IMR-90 (cell line): ENCODE measurements around the gene RENBP. TPM values are rescaled to one million over a fixed set of nuclear protein-coding genes. Genes with fewer than 3 reads are reported as not detected.

Source experiments
- ATAC-seq: fragments of 200-7000 bp; cut with Tn5 transposase; 2 replicates; pipeline ENCODE4 v1.9.1; 2020; ENCODE audit warnings: low read depth, mild to moderate bottlenecking, moderate library complexity
- BruUV-seq: library from RNA; stranded (reverse); fragments of 400-500 nt; replicated peaks from 2 replicates; lab custom pipeline; 2021; lab: Mats Ljungman, UMichigan
- CTCF ChIA-PET: fragments of 300-600 bp; formaldehyde crosslinking; extraction: SDS; loops from one replicate; lab custom pipeline; 2021; ENCODE audit warnings: antibody characterized with exemption; lab: Yijun Ruan, JAX
- POLR2A ChIA-PET: fragments of 300-600 bp; sonication (Branson Sonifier 250); formaldehyde crosslinking; loops from one replicate; lab custom pipeline; 2022; ENCODE audit warnings: antibody characterized with exemption; ENCODE audit not compliant: unreplicated experiment; lab: Charles Lee
- DNase-seq: peaks from one replicate; pipeline ENCODE4 v3.0.0; 2013
- H2AFZ ChIP-seq: replicated peaks from 2 replicates; pipeline ENCODE3; 2013; ENCODE audit warnings: low read length, mild to moderate bottlenecking; ENCODE audit not compliant: poor library complexity
- H2AK5ac ChIP-seq: 2 replicates; pipeline ENCODE4 v1.6.1; 2013; ENCODE audit warnings: low read depth, low read length, inconsistent platforms
- H2AK9ac ChIP-seq: replicated peaks from 2 replicates; pipeline ENCODE3; 2013; ENCODE audit warnings: mild to moderate bottlenecking, low read depth, low read length, moderate library complexity; ENCODE audit not compliant: poor library complexity
- H2BK120ac ChIP-seq: 2 replicates; pipeline ENCODE4 v1.6.1; 2013; ENCODE audit warnings: low read depth, low read length, inconsistent platforms
- H2BK15ac ChIP-seq: 3 replicates; pipeline ENCODE4 v1.6.1; 2013; ENCODE audit warnings: low read depth, low read length, inconsistent platforms
- H2BK20ac ChIP-seq: 2 replicates; pipeline ENCODE4 v1.6.1; 2013; ENCODE audit warnings: low read depth, mild to moderate bottlenecking, inconsistent platforms, low read length, moderate library complexity
- H2BK5ac ChIP-seq: 2 replicates; pipeline ENCODE4 v1.6.1; 2013; ENCODE audit warnings: mild to moderate bottlenecking, low read depth, low read length, inconsistent platforms; ENCODE audit not compliant: poor library complexity, severe bottlenecking
- H3K14ac ChIP-seq: replicated peaks from 2 replicates; pipeline ENCODE4 v1.6.1; 2013; ENCODE audit warnings: low read depth, low read length, inconsistent platforms
- H3K18ac ChIP-seq: 2 replicates; pipeline ENCODE4 v1.6.1; 2013; ENCODE audit warnings: low read depth, low read length, control low read depth
- H3K23ac ChIP-seq: 2 replicates; pipeline ENCODE4 v1.6.1; 2013; ENCODE audit warnings: low read depth, low read length, inconsistent platforms
- H3K27ac ChIP-seq: 2 replicates; pipeline ENCODE4 v1.5.1; 2013; ENCODE audit warnings: mild to moderate bottlenecking, control low read depth, low read length; ENCODE audit not compliant: insufficient read depth
- H3K27me3 ChIP-seq: 2 replicates; pipeline ENCODE4 v1.6.1; 2013; ENCODE audit warnings: low read length; ENCODE audit not compliant: control insufficient read depth, insufficient read depth
- H3K36me3 ChIP-seq: 2 replicates; pipeline ENCODE4 v1.6.1; 2013; ENCODE audit warnings: low read length, mixed read lengths; ENCODE audit not compliant: control insufficient read depth, insufficient read depth
- H3K4ac ChIP-seq: 2 replicates; pipeline ENCODE4 v1.6.1; 2013; ENCODE audit warnings: low read depth, low read length, inconsistent platforms
- H3K4me1 ChIP-seq: 2 replicates; pipeline ENCODE4 v1.6.1; 2013; ENCODE audit warnings: low read length, mixed read lengths; ENCODE audit not compliant: control insufficient read depth, insufficient read depth
- H3K4me2 ChIP-seq: 2 replicates; pipeline ENCODE4 v1.6.1; 2013; ENCODE audit warnings: low read depth, mild to moderate bottlenecking, control low read depth, low read length, moderate library complexity
- H3K4me3 ChIP-seq: 2 replicates; pipeline ENCODE4 v1.5.1; 2013; ENCODE audit warnings: low read depth, mild to moderate bottlenecking, control low read depth, low read length, moderate library complexity; ENCODE audit not compliant: insufficient read depth
- H3K56ac ChIP-seq: 2 replicates; pipeline ENCODE4 v1.6.1; 2013; ENCODE audit warnings: low read length, inconsistent platforms; ENCODE audit not compliant: insufficient read depth; ENCODE audit errors: extremely low read depth
- H3K79me1 ChIP-seq, 2 experiments: 2 replicates each; pipeline ENCODE4 v1.6.1; 2013; ENCODE audit warnings: low read length in 2 of 2, inconsistent platforms in 1 of 2, low read depth in 1 of 2
- H3K9ac ChIP-seq: 2 replicates; pipeline ENCODE4 v1.6.1; 2013; ENCODE audit warnings: low read depth, low read length, control low read depth
- H3K9me1 ChIP-seq: 2 replicates; pipeline ENCODE4 v1.6.1; 2013; ENCODE audit warnings: low read length, inconsistent platforms; ENCODE audit not compliant: insufficient read depth
- H3K9me3 ChIP-seq: 2 replicates; pipeline ENCODE4 v1.6.1; 2013; ENCODE audit warnings: low read length; ENCODE audit not compliant: control insufficient read depth, insufficient read depth
- H4K20me1 ChIP-seq: 2 replicates; pipeline ENCODE4 v1.6.1; 2013; ENCODE audit warnings: low read length, inconsistent platforms; ENCODE audit not compliant: insufficient read depth
- H4K5ac ChIP-seq: 2 replicates; pipeline ENCODE4 v1.6.1; 2013; ENCODE audit warnings: mild to moderate bottlenecking, low read depth, low read length, control low read depth
- H4K8ac ChIP-seq, 2 experiments: 2 replicates each; pipeline ENCODE4 v1.6.1; 2013; ENCODE audit warnings: low read depth in 2 of 2, low read length in 2 of 2, control low read depth in 1 of 2, inconsistent platforms in 1 of 2
- H4K91ac ChIP-seq: 2 replicates; pipeline ENCODE4 v1.6.1; 2013; ENCODE audit warnings: low read depth, low read length, inconsistent platforms; ENCODE audit not compliant: insufficient read depth
- CHD1 ChIP-seq: IDR thresholded peaks from 2 replicates; pipeline ENCODE4 v1.6.1; 2012; ENCODE audit warnings: low read depth, low read length, improper control_type of control experiment
- ELK1 ChIP-seq: fragments of 150-350 bp; IDR thresholded peaks from 2 replicates; pipeline ENCODE4 v1.6.1; 2016; ENCODE audit warnings: low read depth, mild to moderate bottlenecking, low read length, moderate library complexity, borderline replicate concordance
- MAZ ChIP-seq: IDR thresholded peaks from 2 replicates; pipeline ENCODE4 v1.6.1; 2012; ENCODE audit warnings: low read depth, mild to moderate bottlenecking, low read length, improper control_type of control experiment, moderate library complexity, borderline replicate concordance
- MXI1 ChIP-seq: IDR thresholded peaks from 2 replicates; pipeline ENCODE4 v1.6.1; 2012; ENCODE audit warnings: low read depth, mild to moderate bottlenecking, low read length, moderate library complexity, borderline replicate concordance
- POLR2A ChIP-seq: IDR thresholded peaks from 2 replicates; pipeline ENCODE4 v1.6.1; 2012; ENCODE audit warnings: mild to moderate bottlenecking, low read depth, low read length
- WGBS, 2 experiments: methylation state at CpG; one replicate each; pipeline versions ENCODE4 v1.1.5 to v1.1.7; 2013; ENCODE audit warnings: missing lambda C conversion rate in 2 of 2; ENCODE audit not compliant: insufficient read length in 1 of 2; ENCODE audit errors: extremely low coverage in 2 of 2; 5-methylcytosine and 5-hydroxymethylcytosine counted together
- dilution Hi-C: fragments of 300-500 bp; cut with HindIII; formaldehyde crosslinking; loops from one replicate; pipeline ENCODE4 v1.14.3; 2018; ENCODE audit warnings: low sequenced_read_pairs; ENCODE audit not compliant: unreplicated experiment
- in situ Hi-C: fragments of 300-500 bp; cut with MboI; formaldehyde crosslinking; loops from 3 replicates; pipeline ENCODE4 v1.14.3; 2019; ENCODE audit warnings: low sequenced_read_pairs, inconsistent platforms, mixed read lengths
- intact Hi-C: fragments of 100-400 bp; cut with micrococcal nuclease; formaldehyde crosslinking; loops from 2 replicates; pipeline ENCODE4 v1.10.0; 2022
- polyA plus RNA-seq, 3 experiments: library from polyadenylated mRNA; depleted of rRNA; stranded (reverse); fragments of >200 nt; gene quantifications; 2 replicates each; pipeline ENCODE4 v1.2.3, GENCODE V29; 2012; ENCODE audit warnings: low replicate concordance in 1 of 3
- total RNA-seq: library from RNA; depleted of rRNA; stranded (reverse); fragments of >200 nt; gene quantifications from 2 replicates; pipeline ENCODE4 v1.2.3, GENCODE V29; 2012

Gene RENBP
- total and polyA plus RNA-seq, 2 of the 4 experiments (the other 2 are of a cell fraction): 0.15 to 0.18 TPM

- H4K5ac ChIP-seq: peak overlapping the region; percentile 85
- peak overlapping the region; percentile 91 for H3K4ac ChIP-seq
- no peak for TF ChIP-seq POLR2A
- TF ChIP-seq CHD1: no peak
- TF ChIP-seq ELK1: no peak
- TF ChIP-seq MAZ: peak; percentile 71; the same call in 1 of the 2 replicates
- 0 out of 2 replicates have a peak, but pooled peaks have one; percentile 10 for TF ChIP-seq MXI1
- H3K18ac ChIP-seq: peak overlapping the region; percentile 84
- dilution Hi-C loops (no loop called here), intact Hi-C loops (loop anchor here (2.0 kb wide), 1 partner anchor 76 kb away; no protein-coding TSS in a partner anchor), in situ Hi-C loops (no loop called here)
- peak overlapping the region; percentile 85 for H3K14ac ChIP-seq
- no peak overlapping the region; the same call in 2 of the 3 replicates for H2BK15ac ChIP-seq
- peaks cover 12% of the 10 kb centered on the region; the same call in 1 of the 2 replicates for H3K9me1 ChIP-seq
- H2AFZ ChIP-seq: peak overlapping the region; percentile 99
- peaks cover 53% of the 10 kb centered on the region for H4K20me1 ChIP-seq
- peak overlapping the region; percentile 83 for H3K23ac ChIP-seq
- H4K8ac ChIP-seq: peak overlapping the region; percentile 64 to 75; a peak in 3 of 4 replicates
- peaks cover 24% of the 10 kb centered on the region for H3K4me1 ChIP-seq
- no peaks in the 10 kb centered on the region for H3K9me3 ChIP-seq
- H3K56ac ChIP-seq: peak overlapping the region; percentile 91
- H2AK9ac ChIP-seq: peak overlapping the region; percentile 99
- H3K79me1 ChIP-seq: peaks cover 14 to 33% of the 10 kb centered on the region in 2 experiments; a peak in 2 of 4 replicates
- peak overlapping the region; percentile 100 for H3K27ac ChIP-seq
- ATAC-seq (peak; percentile 8), DNase-seq (peak; percentile 71)
- H3K36me3 ChIP-seq: no peaks in the 10 kb centered on the region
- H2AK5ac ChIP-seq: peak overlapping the region; percentile 93
- H4K91ac ChIP-seq: peak overlapping the region; percentile 82; the same call in 1 of the 2 replicates
- no TSS peak for BruUV-seq
- H3K4me2 ChIP-seq: peak overlapping the region; percentile 93
- no peaks in the 10 kb centered on the region for H3K27me3 ChIP-seq
- 7% methylated on average over 21 of the region's 49 CpGs; no CpG with 5 or more reads in 1 of the 2 experiments for WGBS, 2 experiments
- H2BK20ac ChIP-seq: no peak overlapping the region
- peak overlapping the region; percentile 95 for H3K9ac ChIP-seq
- H2BK5ac ChIP-seq: peak overlapping the region; percentile 93
- ChIA-PET CTCF (no interaction called here), POLR2A (interaction anchor here (0.5 to 0.6 kb wide), 3 partner anchors 47 to 357 kb away, joined by 3 to 13 read pairs (median 6); no protein-coding TSS in a partner anchor)
- H3K4me3 ChIP-seq: peak overlapping the region; percentile 96
- peak overlapping the region; percentile 64; the same call in 1 of the 2 replicates for H2BK120ac ChIP-seq
These were observed 26.1 kb upstream of the RENBP start for GRCh38 chrX:153970357-153971123.
